ENCODE data around the gene FSTL4.

- TF ChIP-seq ZNF121 (CRISPR knock-in tag; IDR thresholded peaks at IDR 0.05) (no peak), WIZ (CRISPR knock-in tag; IDR thresholded peaks at IDR 0.05) (no peak), TCF7 (IDR thresholded peaks at IDR 0.05; ENCODE audit: low read depth) (no peak), POLR2A (IDR thresholded peaks at IDR 0.05; ENCODE audit: insufficient read depth in 1 of 2, low read depth in 2 of 2, low read length in 2 of 2) (no peak), HNRNPK (IDR thresholded peaks at IDR 0.05; ENCODE audit: low read depth, low read length, poor library complexity, severe bottlenecking) (no peak), FOXP1 (IDR thresholded peaks at IDR 0.05) (no peak), FOXP1 (CRISPR knock-in tag; IDR thresholded peaks at IDR 0.05) (no peak), TCF7L2 (IDR thresholded peaks at IDR 0.05; ENCODE audit: low read depth, low read length) (no peak), SKIL (CRISPR knock-in tag; IDR thresholded peaks at IDR 0.05; ENCODE audit: borderline replicate concordance) (no peak), SRF (IDR thresholded peaks at IDR 0.05; ENCODE audit: low read depth, low read length) (no peak), STAT5B (CRISPR knock-in tag; IDR thresholded peaks at IDR 0.05) (no peak), RNF2 (conservative IDR thresholded peaks at IDR 0.05; ENCODE audit: low read depth) (no peak), JUN (CRISPR knock-in tag; IDR thresholded peaks at IDR 0.05) (no peak)
Measured at GRCh38 chr5:133653760-133654049, 41.4 kb upstream of the FSTL4 start.

All from HepG2 (cell line).